ENCODE data around the gene CSNK2A2.

CSNK2A2 gene

DNA sequence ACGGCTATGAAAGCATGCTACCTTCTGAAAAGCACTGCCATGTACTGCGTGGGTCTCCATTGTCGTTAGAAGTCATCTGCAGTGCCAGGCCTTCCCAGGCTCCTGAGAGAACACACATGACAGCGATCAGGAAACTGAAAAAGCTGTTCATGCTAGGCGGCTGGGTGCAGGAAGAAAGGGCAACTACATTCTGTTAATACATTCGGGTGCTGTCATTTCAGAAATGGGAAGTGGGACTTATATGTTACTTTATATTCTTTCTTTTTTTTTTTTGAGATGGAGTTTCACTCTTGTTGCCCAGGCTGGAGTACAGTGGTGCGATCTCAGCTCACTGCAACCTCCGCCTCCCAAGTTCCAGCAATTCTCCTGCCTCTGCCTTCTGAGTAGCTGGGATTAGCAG lies 88.6 kb downstream of the CSNK2A2 start:
- no peak for DNase-seq
